Aorta (tissue), 5 donors: ENCODE measurements around the gene CLIC3. TPM values are rescaled to one million over a fixed set of nuclear protein-coding genes. Genes with fewer than 3 reads are reported as not detected.
"Not testable (repeated sequence)": the region's sequence is repeated elsewhere in the genome, so short reads cannot be mapped to it uniquely, and the experiment has no call there.

Source experiments
- ATAC-seq: fragments of 200-7000 bp; cut with Tn5 transposase; one replicate; pipeline ENCODE4 v1.9.1; 2022; ENCODE audit warnings: moderate library complexity; ENCODE audit not compliant: low FRiP score
- DNase-seq, 2 donors: peaks; one replicate each; pipeline ENCODE4 v3.0.0-alpha.2; 2020
- H3K27ac ChIP-seq, 2 donors: one replicate each; pipeline ENCODE4 v1.5.1; 2013; ENCODE audit warnings: low read length in 2 of 2, mild to moderate bottlenecking in 2 of 2, moderate library complexity in 2 of 2, control low read depth in 1 of 2, inconsistent platforms in 1 of 2, low read depth in 1 of 2
- H3K27me3 ChIP-seq, 2 donors: one replicate each; pipeline ENCODE4 v1.6.1; 2013; ENCODE audit warnings: control low read depth in 1 of 2, low read length in 1 of 2, mild to moderate bottlenecking in 1 of 2, moderate library complexity in 1 of 2; ENCODE audit not compliant: insufficient read depth in 2 of 2, control insufficient read depth in 1 of 2
- H3K36me3 ChIP-seq, 2 donors: one replicate each; pipeline ENCODE4 v1.6.1; 2013; ENCODE audit warnings: control low read depth in 1 of 2, low read length in 1 of 2, mild to moderate bottlenecking in 1 of 2; ENCODE audit not compliant: insufficient read depth in 2 of 2, control insufficient read depth in 1 of 2
- H3K4me1 ChIP-seq, 2 donors: one replicate each; pipeline ENCODE4 v1.6.1; 2013; ENCODE audit warnings: low read length in 2 of 2, control low read depth in 1 of 2, mild to moderate bottlenecking in 1 of 2, moderate library complexity in 1 of 2; ENCODE audit not compliant: insufficient read depth in 2 of 2, control insufficient read depth in 1 of 2
- H3K4me3 ChIP-seq, 2 donors: one replicate each; pipeline ENCODE4 v1.5.1; 2013; ENCODE audit warnings: low read length in 2 of 2, control low read depth in 1 of 2, mild to moderate bottlenecking in 1 of 2
- H3K9me3 ChIP-seq: one replicate; pipeline ENCODE4 v1.6.1; 2013; ENCODE audit warnings: mild to moderate bottlenecking, low read length; ENCODE audit not compliant: control insufficient read depth
- WGBS, 2 donors: extraction: QIAGEN DNeasy Blood & Tissue Kit; methylation state at CpG; one replicate each; pipeline ENCODE4 v1.1.7; 2013; 5-methylcytosine and 5-hydroxymethylcytosine counted together
- intact Hi-C, 2 donors: fragments of 100-400 bp; cut with DNase I; formaldehyde crosslinking; loops; one replicate each; pipeline versions ENCODE4 v1.14.2 to v1.15.0; 2022
- polyA plus RNA-seq, 2 donors: library from polyadenylated mRNA; stranded (reverse); fragments of 200-250 nt; gene quantifications; one replicate each; pipeline ENCODE4 v1.2.3, GENCODE V29; 2013
- total RNA-seq, 2 donors: library from RNA; stranded (reverse); fragmentation: NEBNext Ultra II Directional; extraction: Animal tissue kit (Norgen Biotek cat#: 25700); gene quantifications; one replicate each; pipeline ENCODE4 v1.2.1, GENCODE V29; 2021
- donor health status: healthy with polysubstance abuse.
- donor health status: Bipolar disorder and iron deficiency.
- donor health status: DM: no; HTN: no; CAD: no.
- donor health status: DM: no; HTN: no; CAD: no.
- donor health status: DM: yes; HTN: yes; CAD: no.

The CLIC3 gene
- total and polyA plus RNA-seq, 4 donors, result 1.6 to 7.0 (median 5.3) TPM

GRCh38 chr9:137033481-137033880, 37.1 kb upstream of the CLIC3 start:
- ATAC-seq, H3K4me3 ChIP-seq, H3K27me3 ChIP-seq, H3K9me3 ChIP-seq, H3K27ac ChIP-seq, H3K36me3 ChIP-seq, DNase-seq, H3K4me1 ChIP-seq: not testable (repeated sequence)
- WGBS, 2 donors, result 94 to 96% methylated on average over 5 of the region's 5 CpGs
- intact Hi-C loops, result loop anchor here (5.0 kb wide), 2 partner anchors 81 to 86 kb away; partner anchors contain the start of genes C8G (in 1 of the 2) and LCN12 (in 1 of the 2)

DNA sequence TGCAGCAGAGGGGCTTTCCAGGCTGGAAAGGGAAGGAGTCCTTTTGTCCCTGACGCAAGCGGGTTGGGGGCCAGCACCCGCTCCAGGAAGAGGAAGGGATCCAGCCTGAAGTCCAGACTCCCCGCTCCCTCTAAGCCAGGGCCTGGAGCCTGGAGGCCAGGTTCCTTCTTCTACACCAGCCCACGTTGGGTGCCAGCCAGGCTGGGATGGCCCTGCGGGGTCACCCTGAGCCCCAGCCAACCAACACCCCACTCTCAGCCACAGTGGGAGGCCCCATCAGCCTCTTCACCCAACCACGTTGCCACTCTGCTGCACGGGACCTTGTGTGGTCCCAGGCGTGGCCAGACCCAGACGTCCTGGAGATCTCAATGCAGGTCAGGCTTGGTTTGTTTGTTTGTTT, 36.5 kb upstream of the CLIC3 start:
- Histone ChIP-seq H3K27me3 (no peaks in the 10 kb centered on the region), H3K36me3 (no peaks in the 10 kb centered on the region), H3K4me3 (no peak overlapping the region), H3K4me1 (no peaks in the 10 kb centered on the region), H3K9me3 (no peaks in the 10 kb centered on the region), H3K27ac (no peak overlapping the region)
- intact Hi-C loops, result loop anchor here (5.0 kb wide), 2 partner anchors 81 to 86 kb away; partner anchors contain the start of genes C8G (in 1 of the 2) and LCN12 (in 1 of the 2)
- WGBS, 2 donors, result 85 to 89% methylated on average over 10 of the region's 10 CpGs
- DNase-seq, result peak in 1 of 2 donors; percentile 89
- no peak for ATAC-seq

- Histone ChIP-seq H3K4me3 (no peak within 1 kb of the TSS), H3K27me3 (no peaks in the 10 kb centered on the region), H3K9me3 (no peaks in the 10 kb centered on the region), H3K27ac (no peak within 1 kb of the TSS), H3K4me1 (no peaks in the 10 kb centered on the region), H3K36me3 (no peaks in the 10 kb centered on the region)
- WGBS, 2 donors, result 76 to 78% methylated on average over 16 of the region's 16 CpGs
- ATAC-seq, result no peak
- DNase-seq, result no peak
- intact Hi-C loops, result loop anchor here (5.0 kb wide), 2 partner anchors 80 to 85 kb away; partner anchors contain the start of genes C8G (in 1 of the 2) and LCN12 (in 1 of the 2)
These were observed 35.7 kb upstream of the CLIC3 start, which contains the start of gene FUT7 for GRCh38 chr9:137031904-137032640. FUT7 (minus strand) TSS chr9:137032088; CDS start chr9:137031991, 97 bp downstream.

- intact Hi-C loops, result loop anchor here (5.0 kb wide), 2 partner anchors 79 to 84 kb away; partner anchors contain the start of genes C8G (in 1 of the 2) and LCN12 (in 1 of the 2)
- ATAC-seq (no peak), DNase-seq (no peak)
- Histone ChIP-seq H3K4me1 (no peaks in the 10 kb centered on the region), H3K4me3 (no peak overlapping the region), H3K9me3 (no peaks in the 10 kb centered on the region), H3K36me3 (no peaks in the 10 kb centered on the region), H3K27me3 (no peaks in the 10 kb centered on the region), H3K27ac (no peak overlapping the region)
- WGBS, 2 donors, result 92 to 94% methylated on average over 64 to 65 of the region's 65 CpGs
These were observed 34.5 kb upstream of the CLIC3 start for GRCh38 chr9:137030538-137031527.

DNA sequence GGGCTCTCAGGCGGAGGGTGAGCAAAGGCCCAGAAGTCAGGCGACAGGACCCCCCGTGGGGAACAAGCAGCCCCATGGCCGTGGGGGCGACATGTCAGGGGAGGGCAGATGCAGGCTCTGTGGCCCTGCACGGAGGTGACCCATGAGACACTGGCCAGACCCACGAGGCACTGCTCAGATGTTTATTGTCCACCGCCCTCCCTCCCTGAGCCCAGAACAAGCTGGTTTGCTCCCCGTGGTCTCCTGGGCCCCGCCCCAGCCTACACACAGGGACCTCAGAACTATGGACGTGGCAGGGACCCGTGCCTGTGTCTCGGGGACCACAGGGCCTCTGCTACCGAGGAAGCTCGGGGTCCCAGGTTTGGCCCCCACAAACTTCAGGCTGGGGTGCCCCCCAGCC, 33.6 kb upstream of the CLIC3 start:
- intact Hi-C loops, result loop anchor here (5.0 kb wide), 2 partner anchors 78 to 83 kb away; partner anchors contain the start of genes C8G (in 1 of the 2) and LCN12 (in 1 of the 2)
- H3K4me3 ChIP-seq, result no peak overlapping the region
- no peaks in the 10 kb centered on the region for H3K4me1 ChIP-seq
- H3K27me3 ChIP-seq, result no peaks in the 10 kb centered on the region
- ATAC-seq, result no peak
- H3K27ac ChIP-seq, result no peak overlapping the region
- DNase-seq, result no peak
- no peaks in the 10 kb centered on the region for H3K9me3 ChIP-seq
- no peaks in the 10 kb centered on the region for H3K36me3 ChIP-seq
- 83 to 90% methylated on average over 15 of the region's 15 CpGs for WGBS, 2 donors

- no peak overlapping the region for H3K4me3 ChIP-seq
- intact Hi-C loops, result loop anchor here in 1 of 2 donors (2.0 kb wide), 1 partner anchor 238 kb away; the partner anchor contains the start of gene TMEM141
- ATAC-seq (peak; percentile 79), DNase-seq (peak; percentile 89 to 92)
- H3K4me1 ChIP-seq, result no peaks in the 10 kb centered on the region
- WGBS, 2 donors, result 38 to 41% methylated on average over 18 to 19 of the region's 19 CpGs
- H3K27ac ChIP-seq, result no peak overlapping the region
- no peaks in the 10 kb centered on the region for H3K27me3 ChIP-seq
- H3K9me3 ChIP-seq, result no peaks in the 10 kb centered on the region
- H3K36me3 ChIP-seq, result no peaks in the 10 kb centered on the region
These were observed 32.9 kb upstream of the CLIC3 start for GRCh38 chr9:137029058-137029936.

- intact Hi-C loops, result loop anchor here in 1 of 2 donors (2.0 kb wide), 1 partner anchor 238 kb away; the partner anchor contains the start of gene TMEM141
These were observed 32.1 kb upstream of the CLIC3 start for GRCh38 chr9:137028263-137029057.

More at GRCh38 chr9:137028263-137029057, 32.1 kb upstream of the CLIC3 start:
- Histone ChIP-seq H3K4me3 (peak overlapping the region; percentile 39 to 58), H3K27me3 (no peaks in the 10 kb centered on the region), H3K27ac (no peak overlapping the region), H3K4me1 (no peaks in the 10 kb centered on the region), H3K9me3 (no peaks in the 10 kb centered on the region), H3K36me3 (no peaks in the 10 kb centered on the region)
- DNase-seq (peak; percentile 69 to 87), ATAC-seq (peak; percentile 61)
- 0 to 1% methylated on average over 73 to 98 of the region's 98 CpGs for WGBS, 2 donors
